Uterus (tissue), 2 donors: ENCODE results near the gene IGF2BP2.

Source experiments
- CTCF ChIP-seq, 4 experiments: fragments of 200-600 bp in 2 of 4; fragments of 450-650 bp in 2 of 4; sonication (generic) in 2 of 4; IDR thresholded peaks; one replicate each; pipeline ENCODE4 v1.5.1; 2016 to 2019; ENCODE audit warnings: antibody characterized with exemption in 4 of 4, mild to moderate bottlenecking in 2 of 4, moderate library complexity in 1 of 4
- POLR2A ChIP-seq, 2 donors: fragments of 450-650 bp; IDR thresholded peaks; one replicate each; pipeline ENCODE4 v1.6.1; 2016; ENCODE audit warnings: antibody characterized with exemption in 2 of 2, mild to moderate bottlenecking in 1 of 2, moderate library complexity in 1 of 2

GRCh38 chr3:185720326-185720725, 104.5 kb downstream of the IGF2BP2 start:
- no peak for TF ChIP-seq POLR2A (IDR thresholded peaks at IDR 0.05)
- TF ChIP-seq CTCF (IDR thresholded peaks at IDR 0.05) = no peak
